K562 (cell line): ENCODE data around the gene HOGA1. TPM values are rescaled to one million over a fixed set of nuclear protein-coding genes. Genes with fewer than 3 reads are reported as not detected.

Experiments used
- ATAC-seq: fragments of 200-7000 bp; cut with Tn5 transposase; 3 replicates; pipeline ENCODE4 v1.9.1; 2020; ENCODE audit warnings: moderate library complexity
- BruUV-seq: library from RNA; stranded (reverse); fragments of 400-500 nt; replicated peaks from 2 replicates; lab custom pipeline; 2021; lab: Mats Ljungman, UMichigan
- CTCF ChIA-PET: fragments of 300-600 bp; formaldehyde crosslinking; extraction: SDS; loops from one replicate; lab custom pipeline; 2021; ENCODE audit warnings: low intra/inter-chr PET ratio; lab: Yijun Ruan, JAX
- POLR2A ChIA-PET: fragments of 300-600, 350-650 bp; sonication (Branson Sonifier 250); formaldehyde crosslinking; extraction: SDS; loops from one replicate; lab custom pipeline; 2021; ENCODE audit warnings: antibody characterized with exemption, inconsistent platforms; lab: Yijun Ruan, JAX
- DNase-seq, 4 experiments: peaks; one replicate each; pipeline versions ENCODE4 v3.0.0 to v3.0.0-alpha.2; 2011 to 2018; ENCODE audit warnings: low spot score in 3 of 4, mixed read lengths in 3 of 4; ENCODE audit errors: extremely low read depth in 1 of 4
- FAIRE-seq: peaks from 2 replicates; lab custom pipeline; 2011; peaks lifted over from hg19 to GRCh38; lab: Jason Lieb, UNC
- H2AFZ ChIP-seq: 2 replicates; pipeline ENCODE4 v1.6.0; 2011; ENCODE audit warnings: low read depth, low read length, control low read depth, inconsistent platforms
- H3K27ac ChIP-seq: fragments of 200-600 bp; 3 replicates; pipeline ENCODE4 v1.8.0; 2011; ENCODE audit warnings: low read depth, mild to moderate bottlenecking, control low read depth, inconsistent platforms, low read length, moderate library complexity, mixed read lengths; ENCODE audit errors: extremely low read depth
- H3K27me3 ChIP-seq, 2 experiments: fragments of 300-600 bp in 1 of 2; 2 replicates in 1 of 2; 3 replicates in 1 of 2; pipeline versions ENCODE4 v1.6.0 to v1.8.0; 2011; ENCODE audit warnings: inconsistent platforms in 2 of 2, low read length in 2 of 2, mild to moderate bottlenecking in 1 of 2, mixed read lengths in 1 of 2, moderate library complexity in 1 of 2; ENCODE audit not compliant: control insufficient read depth in 2 of 2, insufficient read depth in 2 of 2
- H3K36me3 ChIP-seq: fragments of 300-600 bp; 3 replicates; pipeline ENCODE4 v1.8.0; 2011; ENCODE audit warnings: mild to moderate bottlenecking, low read length, inconsistent platforms; ENCODE audit not compliant: control insufficient read depth, insufficient read depth
- H3K4me1 ChIP-seq, 2 experiments: fragments of 200-600 bp in 1 of 2; replicated peaks in 1 of 2; 2 replicates in 1 of 2; 3 replicates in 1 of 2; pipeline versions ENCODE4 v1.5.1 to v1.8.0; 2011; ENCODE audit warnings: inconsistent platforms in 2 of 2, low read length in 2 of 2, mild to moderate bottlenecking in 1 of 2, mixed read lengths in 1 of 2, moderate library complexity in 1 of 2; ENCODE audit not compliant: control insufficient read depth in 2 of 2, insufficient read depth in 2 of 2
- H3K4me2 ChIP-seq: 2 replicates; pipeline ENCODE4 v1.6.1; 2011; ENCODE audit warnings: low read length, control low read depth, inconsistent platforms, mixed read lengths; ENCODE audit not compliant: insufficient read depth
- H3K4me3 ChIP-seq: fragments of 200-600 bp; sonication (generic), shearing (Covaris generic); 2 replicates; pipeline ENCODE4 v1.5.1; 2016; ENCODE audit warnings: control low read depth, inconsistent platforms
- H3K79me2 ChIP-seq: fragments of 200-600 bp; 3 replicates; pipeline ENCODE4 v1.8.0; 2011; ENCODE audit warnings: low read length, inconsistent platforms; ENCODE audit not compliant: control insufficient read depth, insufficient read depth
- H3K9ac ChIP-seq, 2 experiments: 2 replicates each; pipeline versions ENCODE4 v1.6.0 to v1.6.1; 2011; ENCODE audit warnings: low read depth in 2 of 2, low read length in 2 of 2, control low read depth in 1 of 2, inconsistent platforms in 1 of 2, mild to moderate bottlenecking in 1 of 2, mixed read lengths in 1 of 2; ENCODE audit not compliant: insufficient read depth in 1 of 2
- H3K9me1 ChIP-seq: one replicate; pipeline ENCODE4 v1.6.0; 2011; ENCODE audit warnings: inconsistent platforms, mild to moderate bottlenecking, low read length, moderate library complexity; ENCODE audit not compliant: control insufficient read depth, insufficient read depth
- H3K9me3 ChIP-seq: replicated peaks from 2 replicates; pipeline ENCODE4 v1.5.1; 2011; ENCODE audit warnings: low read depth, low read length, inconsistent platforms; ENCODE audit not compliant: control insufficient read depth, insufficient read depth
- H4K20me1 ChIP-seq: replicated peaks from 2 replicates; pipeline ENCODE4 v1.6.1; 2011; ENCODE audit warnings: low read length, inconsistent platforms, mixed read lengths; ENCODE audit not compliant: control insufficient read depth, insufficient read depth
- CBFA2T2 ChIP-seq: fragments of 450-650 bp; conservative IDR thresholded peaks from 2 replicates; pipeline ENCODE4 v1.6.1; 2017; ENCODE audit warnings: mild to moderate bottlenecking
- GTF2A2 ChIP-seq: IDR thresholded peaks from 2 replicates; pipeline ENCODE4 v1.6.1; 2016; ENCODE audit warnings: mild to moderate bottlenecking, missing genetic modification characterization, missing compliant biosample characterization
- KDM4B ChIP-seq, 2 experiments: fragments of 450-650 bp in 1 of 2; sonication (generic) in 1 of 2; IDR thresholded peaks; 2 replicates each; pipeline ENCODE4 v1.6.1; 2016 to 2017; ENCODE audit warnings: borderline replicate concordance in 2 of 2, antibody characterized with exemption in 1 of 2, low read depth in 1 of 2, mild to moderate bottlenecking in 1 of 2
- MAFG ChIP-seq: fragments of 450-650 bp; conservative IDR thresholded peaks from 2 replicates; pipeline ENCODE4 v1.6.1; 2016; ENCODE audit warnings: missing genetic modification characterization, missing compliant biosample characterization
- SMAD3 ChIP-seq: fragments of 450-650 bp; formaldehyde crosslinking; conservative IDR thresholded peaks from 2 replicates; pipeline ENCODE4 v1.4.0; 2020; ENCODE audit warnings: mild to moderate bottlenecking
- SREBF2 ChIP-seq: sonication (generic); formaldehyde crosslinking; IDR thresholded peaks from 2 replicates; pipeline ENCODE4 v1.4.0; 2020; ENCODE audit warnings: mild to moderate bottlenecking, missing genetic modification reagents
- TFAM ChIP-seq: fragments of 250-450 bp; sonication (Bioruptor Pico); conservative IDR thresholded peaks from 2 replicates; pipeline ENCODE4 v1.5.0; 2021; ENCODE audit warnings: mild to moderate bottlenecking, moderate library complexity
- XRCC4 ChIP-seq: IDR thresholded peaks from one replicate; pipeline ENCODE4 v1.6.1; 2011; ENCODE audit not compliant: insufficient read depth, insufficient read length; ENCODE audit errors: extremely low read depth
- ZNF146 ChIP-seq: IDR thresholded peaks from one replicate; pipeline ENCODE4 v1.6.1; 2018; ENCODE audit warnings: missing compliant biosample characterization; ENCODE audit not compliant: unreplicated experiment
- ZNF324 ChIP-seq: fragments of 250-450 bp; sonication (Bioruptor Pico); IDR thresholded peaks from 2 replicates; pipeline ENCODE4 v1.4.0; 2020; ENCODE audit warnings: mild to moderate bottlenecking
- ZNF583 ChIP-seq: fragments of 250-450 bp; sonication (Bioruptor Pico); IDR thresholded peaks from 2 replicates; pipeline ENCODE4 v1.4.0; 2020
- WGBS: fragments of 100-300 bp; shearing (Covaris generic); methylation state at CpG from one replicate; pipeline ENCODE4 v1.1.6; 2016; ENCODE audit warnings: low coverage, mixed read lengths; ENCODE audit not compliant: insufficient coverage; ENCODE audit errors: missing lambda C conversion rate; 5-methylcytosine and 5-hydroxymethylcytosine counted together
- in situ Hi-C: fragments of 300-500 bp; cut with MboI; formaldehyde crosslinking; loops from 4 replicates; pipeline ENCODE4 v1.15.0; 2018; ENCODE audit warnings: inconsistent platforms, mixed read lengths
- intact Hi-C: fragments of 100-400 bp; cut with micrococcal nuclease; formaldehyde crosslinking; loops from 2 replicates; pipeline ENCODE4 v1.14.2; 2022
- polyA plus RNA-seq, 8 experiments: library from polyadenylated mRNA; depleted of rRNA in 4 of 8; stranded (reverse) in 5 of 8; unstranded in 3 of 8; fragments of >200 nt; fragmentation: Nextera tagmentation in 2 of 8; fragmentation: Illumina TruSeq in 1 of 8; extraction: Ambion mirVana in 2 of 8; extraction: Trizol in 1 of 8; gene quantifications; 2 replicates each; pipeline versions ENCODE4 v1.2.1 to v1.2.3, GENCODE V29; 2011 to 2014; ENCODE audit warnings: inconsistent platforms in 1 of 8, missing spikeins in 1 of 8
- total RNA-seq, 7 experiments: library from RNA; depleted of rRNA in 6 of 7; stranded (reverse); fragments of >200 nt in 6 of 7; fragmentation: Illumina TruSeq in 2 of 7; extraction: Trizol in 2 of 7; gene quantifications; 2 replicates each; pipeline versions ENCODE4 v1.2.1 to v1.2.3, GENCODE V29; 2011 to 2021; ENCODE audit warnings: low replicate concordance in 1 of 7
- TF ChIP-seq, protein P1 (sequence below): fragments of 450-650 bp; IDR thresholded peaks from 2 replicates; pipeline ENCODE4 v1.6.1; 2016; ENCODE audit warnings: low read depth, mild to moderate bottlenecking, moderate library complexity
- TF ChIP-seq, protein P2 (sequence below): fragments of 250-450 bp; sonication (Bioruptor Pico); IDR thresholded peaks from 2 replicates; pipeline ENCODE4 v1.4.0; 2020; ENCODE audit warnings: borderline replicate concordance
- TF ChIP-seq, protein P3 (sequence below): sonication (generic); formaldehyde crosslinking; IDR thresholded peaks from 2 replicates; pipeline ENCODE4 v1.5.0; 2020; ENCODE audit warnings: missing genetic modification reagents

Gene HOGA1
- total and polyA plus RNA-seq, 9 of the 15 experiments (the other 6 are each of a cell fraction or from before 2014, with no cell fraction given) = not detected

DNA sequence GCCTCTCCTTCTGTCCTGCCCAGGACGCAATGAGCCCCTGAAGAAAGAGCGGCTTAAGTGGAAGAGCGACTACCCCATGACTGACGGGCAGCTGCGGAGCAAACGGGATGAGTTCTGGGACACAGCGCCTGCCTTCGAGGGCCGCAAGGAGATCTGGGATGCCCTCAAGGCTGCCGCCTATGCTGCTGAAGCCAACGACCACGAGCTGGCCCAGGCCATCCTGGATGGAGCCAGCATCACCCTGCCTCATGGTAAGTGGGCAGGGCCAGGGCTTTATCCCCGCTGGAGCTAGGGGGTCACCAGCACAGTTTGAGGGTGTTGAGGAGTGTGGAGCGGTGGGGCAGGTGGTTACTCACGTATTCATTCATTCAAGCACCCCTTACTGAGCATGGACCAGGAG is 16.3 kb upstream of the HOGA1 start:
- H3K9me3 ChIP-seq = no peaks in the 10 kb centered on the region
- intact Hi-C loops (no loop called here), in situ Hi-C loops (no loop called here)
- no peaks in the 10 kb centered on the region for H3K36me3 ChIP-seq
- H3K79me2 ChIP-seq = no peaks in the 10 kb centered on the region
- POLR2A ChIA-PET = no interaction called here
- DNase-seq = no peak
- CTCF ChIA-PET = no interaction called here
- WGBS = 31% methylated on average over 9 of the region's 15 CpGs
- TF ChIP-seq KDM4B (IDR thresholded peaks at IDR 0.05; ENCODE audit: borderline replicate concordance in 2 of 2, low read depth in 1 of 2) (no peak), GTF2A2 (no peak), ZNF324 (no peak), XRCC4 (no peak), CBFA2T2 (no peak)
- H3K4me3 ChIP-seq = no peak overlapping the region
- H3K9ac ChIP-seq = no peak overlapping the region
- H3K27me3 ChIP-seq = no peaks in the 10 kb centered on the region
- H3K27ac ChIP-seq = no peak overlapping the region
- BruUV-seq = no TSS peak
- FAIRE-seq = no peak
- peaks cover 0 to 13% of the 10 kb centered on the region in 2 experiments; a peak in 2 of 5 replicates for H3K4me1 ChIP-seq
- H3K9me1 ChIP-seq = no peaks in the 10 kb centered on the region
- H2AFZ ChIP-seq = no peak overlapping the region
- H3K4me2 ChIP-seq = no peak overlapping the region
- no peak for ATAC-seq
- no peaks in the 10 kb centered on the region for H4K20me1 ChIP-seq

DNA sequence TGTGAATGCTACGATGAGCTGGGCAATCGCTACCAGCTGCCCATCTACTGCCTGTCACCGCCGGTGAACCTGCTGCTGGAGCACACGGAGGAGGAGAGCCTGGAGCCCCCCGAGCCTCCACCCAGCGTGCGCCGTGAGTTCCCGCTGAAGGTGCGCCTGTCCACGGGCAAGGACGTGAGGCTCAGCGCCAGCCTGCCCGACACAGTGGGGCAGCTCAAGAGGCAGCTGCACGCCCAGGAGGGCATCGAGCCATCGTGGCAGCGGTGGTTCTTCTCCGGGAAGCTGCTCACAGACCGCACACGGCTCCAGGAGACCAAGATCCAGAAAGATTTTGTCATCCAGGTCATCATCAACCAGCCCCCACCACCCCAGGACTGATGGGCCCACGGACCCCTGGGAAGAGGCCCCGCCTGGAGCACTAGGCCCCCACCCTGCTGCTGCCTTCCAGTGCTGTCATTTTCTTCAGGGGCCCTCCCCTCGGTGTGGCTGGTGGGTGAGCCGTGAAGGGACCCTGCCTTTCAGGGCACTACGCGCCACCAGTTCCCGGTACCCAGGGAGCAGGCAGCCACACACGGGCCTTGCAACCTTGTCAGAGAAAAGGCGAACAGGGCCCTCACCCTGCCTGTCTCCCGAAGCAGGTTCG is 13.9 kb upstream of the HOGA1 start:
- BruUV-seq = no TSS peak
- intact Hi-C loops (loop anchor here (5.0 to 10.0 kb wide), 2 partner anchors 115 to 162 kb away; partner anchors contain the start of gene AVPI1), in situ Hi-C loops (no loop called here)
- Histone ChIP-seq H3K9ac (no peak overlapping the region), H2AFZ (no peak overlapping the region), H3K9me1 (no peaks in the 10 kb centered on the region), H4K20me1 (no peaks in the 10 kb centered on the region), H3K4me2 (no peak overlapping the region), H3K4me3 (no peak overlapping the region), H3K27me3 (no peaks in the 10 kb centered on the region), H3K36me3 (no peaks in the 10 kb centered on the region), H3K27ac (no peak overlapping the region), H3K79me2 (no peaks in the 10 kb centered on the region), H3K9me3 (no peaks in the 10 kb centered on the region), H3K4me1 (peaks cover 0 to 13% of the 10 kb centered on the region in 2 experiments; a peak in 2 of 5 replicates)
- DNase-seq (no peak), ATAC-seq (no peak), FAIRE-seq (no peak)
- ChIA-PET POLR2A (no interaction called here), CTCF (interaction anchor here (3.4 kb wide), 1 partner anchor 43 kb away, joined by 23 read pairs; no protein-coding TSS in a partner anchor)
- 61% methylated on average over 13 of the region's 33 CpGs for WGBS
- TF ChIP-seq TFAM (no peak), MAFG (tag) (no peak), ZNF583 (CRISPR knock-in tag) (no peak), SMAD3 (CRISPR knock-in tag) (no peak), SREBF2 (no peak), ZNF146 (CRISPR knock-in tag) (no peak)
- TF ChIP-seq, protein P1, sequence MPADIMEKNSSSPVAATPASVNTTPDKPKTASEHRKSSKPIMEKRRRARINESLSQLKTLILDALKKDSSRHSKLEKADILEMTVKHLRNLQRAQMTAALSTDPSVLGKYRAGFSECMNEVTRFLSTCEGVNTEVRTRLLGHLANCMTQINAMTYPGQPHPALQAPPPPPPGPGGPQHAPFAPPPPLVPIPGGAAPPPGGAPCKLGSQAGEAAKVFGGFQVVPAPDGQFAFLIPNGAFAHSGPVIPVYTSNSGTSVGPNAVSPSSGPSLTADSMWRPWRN = no peak
- TF ChIP-seq, protein P2, sequence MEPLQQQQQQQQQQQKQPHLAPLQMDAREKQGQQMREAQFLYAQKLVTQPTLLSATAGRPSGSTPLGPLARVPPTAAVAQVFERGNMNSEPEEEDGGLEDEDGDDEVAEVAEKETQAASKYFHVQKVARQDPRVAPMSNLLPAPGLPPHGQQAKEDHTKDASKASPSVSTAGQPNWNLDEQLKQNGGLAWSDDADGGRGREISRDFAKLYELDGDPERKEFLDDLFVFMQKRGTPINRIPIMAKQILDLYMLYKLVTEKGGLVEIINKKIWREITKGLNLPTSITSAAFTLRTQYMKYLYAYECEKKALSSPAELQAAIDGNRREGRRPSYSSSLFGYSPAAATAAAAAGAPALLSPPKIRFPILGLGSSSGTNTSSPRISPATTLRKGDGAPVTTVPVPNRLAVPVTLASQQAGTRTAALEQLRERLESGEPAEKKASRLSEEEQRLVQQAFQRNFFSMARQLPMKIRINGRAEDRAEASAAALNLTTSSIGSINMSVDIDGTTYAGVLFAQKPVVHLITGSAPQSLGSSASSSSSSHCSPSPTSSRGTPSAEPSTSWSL (CRISPR knock-in tag) = no peak
- TF ChIP-seq, protein P3, sequence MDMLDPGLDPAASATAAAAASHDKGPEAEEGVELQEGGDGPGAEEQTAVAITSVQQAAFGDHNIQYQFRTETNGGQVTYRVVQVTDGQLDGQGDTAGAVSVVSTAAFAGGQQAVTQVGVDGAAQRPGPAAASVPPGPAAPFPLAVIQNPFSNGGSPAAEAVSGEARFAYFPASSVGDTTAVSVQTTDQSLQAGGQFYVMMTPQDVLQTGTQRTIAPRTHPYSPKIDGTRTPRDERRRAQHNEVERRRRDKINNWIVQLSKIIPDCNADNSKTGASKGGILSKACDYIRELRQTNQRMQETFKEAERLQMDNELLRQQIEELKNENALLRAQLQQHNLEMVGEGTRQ (CRISPR knock-in tag) = no peak
